H1 (cell line): ENCODE results near the gene ABCC6. TPM values are rescaled to one million over a fixed set of nuclear protein-coding genes. Genes with fewer than 3 reads are reported as not detected.
"Not testable (repeated sequence)": the region's sequence is repeated elsewhere in the genome, so short reads cannot be mapped to it uniquely, and the experiment has no call there.

ENCODE experiments used
- CTCF ChIA-PET: fragments of 300-600 bp; sonication (Branson Sonifier 250); formaldehyde crosslinking; loops from one replicate; lab custom pipeline; 2021; ENCODE audit not compliant: partially characterized antibody; lab: Charles Lee
- POLR2A ChIA-PET: fragments of 300-600 bp; sonication (Branson Sonifier 250); formaldehyde crosslinking; loops from one replicate; lab custom pipeline; 2021; ENCODE audit warnings: inconsistent platforms; ENCODE audit not compliant: partially characterized antibody; lab: Charles Lee
- DNase-seq, 2 experiments: peaks; one replicate each; pipeline versions ENCODE4 v3.0.0 to v3.0.0-alpha.2; 2010 to 2022; ENCODE audit warnings: low spot score in 2 of 2, low read depth in 1 of 2, mixed read lengths in 1 of 2
- FAIRE-seq: peaks from 2 replicates; lab custom pipeline; 2011; peaks lifted over from hg19 to GRCh38; lab: Jason Lieb, UNC
- H2AFZ ChIP-seq: 2 replicates; pipeline ENCODE4 v1.8.1; 2012; ENCODE audit warnings: low read length, inconsistent platforms
- H2AK5ac ChIP-seq: 2 replicates; pipeline ENCODE4 v1.6.1; 2013; ENCODE audit warnings: low read depth, low read length
- H2BK120ac ChIP-seq: replicated peaks from 2 replicates; pipeline ENCODE3; 2013; ENCODE audit warnings: low read depth, low read length, inconsistent platforms
- H2BK12ac ChIP-seq: 2 replicates; pipeline ENCODE4 v1.6.1; 2013; ENCODE audit warnings: low read depth, low read length
- H2BK15ac ChIP-seq: 2 replicates; pipeline ENCODE4 v1.6.1; 2013; ENCODE audit warnings: low read length
- H2BK20ac ChIP-seq: 2 replicates; pipeline ENCODE4 v1.6.1; 2013; ENCODE audit warnings: low read length
- H2BK5ac ChIP-seq: 2 replicates; pipeline ENCODE4 v1.6.1; 2013; ENCODE audit warnings: low read depth, low read length
- H3K14ac ChIP-seq: 2 replicates; pipeline ENCODE4 v1.6.1; 2013; ENCODE audit warnings: inconsistent platforms; ENCODE audit not compliant: insufficient read length
- H3K18ac ChIP-seq: 2 replicates; pipeline ENCODE4 v1.6.1; 2013; ENCODE audit warnings: low read length; ENCODE audit errors: extremely low read depth
- H3K23ac ChIP-seq: 2 replicates; pipeline ENCODE4 v1.6.1; 2013; ENCODE audit warnings: inconsistent platforms; ENCODE audit not compliant: insufficient read length
- H3K23me2 ChIP-seq: 2 replicates; pipeline ENCODE4 v1.6.1; 2013; ENCODE audit warnings: low read depth, low read length
- H3K27ac ChIP-seq: 2 replicates; pipeline ENCODE4 v1.6.1; 2011; ENCODE audit warnings: low read depth, low read length, inconsistent platforms
- H3K27me3 ChIP-seq, 4 experiments: replicated peaks in 1 of 4; 1 replicate in 1 of 4; 2 replicates in 3 of 4; pipeline versions ENCODE4 v1.6.1 to v1.8.1; 2011 to 2013; ENCODE audit warnings: low read length in 3 of 4, mild to moderate bottlenecking in 3 of 4, inconsistent platforms in 2 of 4, mixed read lengths in 2 of 4, moderate library complexity in 1 of 4; ENCODE audit not compliant: control insufficient read depth in 3 of 4, insufficient read depth in 3 of 4; ENCODE audit errors: extremely low read depth in 1 of 4
- H3K36me3 ChIP-seq, 4 experiments: 2 replicates each; pipeline versions ENCODE4 v1.6.1 to v1.8.1; 2011 to 2013; ENCODE audit warnings: mild to moderate bottlenecking in 4 of 4, low read length in 3 of 4, moderate library complexity in 2 of 4, control low read depth in 1 of 4, inconsistent platforms in 1 of 4; ENCODE audit not compliant: insufficient read depth in 4 of 4, control insufficient read depth in 2 of 4
- H3K4ac ChIP-seq: replicated peaks from 2 replicates; pipeline ENCODE3; 2013; ENCODE audit warnings: low read length, low read depth, mixed read lengths, inconsistent platforms; ENCODE audit not compliant: insufficient read length
- H3K4me1 ChIP-seq, 4 experiments: replicated peaks in 1 of 4; 1 replicate in 1 of 4; 2 replicates in 3 of 4; pipeline versions ENCODE4 v1.6.1 to v1.8.1; 2011 to 2013; ENCODE audit warnings: low read length in 3 of 4, inconsistent platforms in 2 of 4, mixed read lengths in 1 of 4; ENCODE audit not compliant: insufficient read depth in 4 of 4, control insufficient read depth in 3 of 4
- H3K4me2 ChIP-seq, 2 experiments: 2 replicates each; pipeline versions ENCODE4 v1.6.1 to v1.8.1; 2011 to 2013; ENCODE audit warnings: low read depth in 2 of 2, low read length in 2 of 2, control low read depth in 1 of 2, inconsistent platforms in 1 of 2, mild to moderate bottlenecking in 1 of 2; ENCODE audit not compliant: insufficient read depth in 1 of 2
- H3K4me3 ChIP-seq, 4 experiments: fragments of 200-600, 300-600 bp in 1 of 4; sonication (generic), shearing (Covaris generic), sonication (Bioruptor Twin) in 1 of 4; 2 replicates each; pipeline versions ENCODE4 v1.5.1 to v1.8.1; 2011 to 2016; ENCODE audit warnings: low read length in 4 of 4, low read depth in 3 of 4, control low read depth in 2 of 4, inconsistent platforms in 2 of 4, mild to moderate bottlenecking in 2 of 4, mixed read lengths in 1 of 4, moderate library complexity in 1 of 4; ENCODE audit not compliant: insufficient read depth in 2 of 4; ENCODE audit errors: extremely low read depth in 1 of 4
- H3K56ac ChIP-seq: replicated peaks from 2 replicates; pipeline ENCODE3; 2013; ENCODE audit warnings: low read depth, mild to moderate bottlenecking, mixed read lengths, low read length, inconsistent platforms; ENCODE audit not compliant: insufficient read length
- H3K79me1 ChIP-seq: 2 replicates; pipeline ENCODE4 v1.6.1; 2013; ENCODE audit warnings: low read depth, low read length, control low read depth
- H3K79me2 ChIP-seq, 2 experiments: 2 replicates each; pipeline versions ENCODE4 v1.6.1 to v1.8.1; 2012 to 2013; ENCODE audit warnings: low read length in 2 of 2, mild to moderate bottlenecking in 2 of 2, inconsistent platforms in 1 of 2; ENCODE audit not compliant: insufficient read depth in 2 of 2, control insufficient read depth in 1 of 2
- H3K9ac ChIP-seq, 4 experiments: replicated peaks in 1 of 4; 1 replicate in 1 of 4; 2 replicates in 3 of 4; pipeline versions ENCODE4 v1.6.1 to v1.8.1; 2011 to 2013; ENCODE audit warnings: low read depth in 3 of 4, low read length in 3 of 4, control low read depth in 2 of 4, mild to moderate bottlenecking in 2 of 4, moderate library complexity in 2 of 4, inconsistent platforms in 1 of 4; ENCODE audit errors: extremely low read depth in 1 of 4
- H3K9me3 ChIP-seq, 2 experiments: 2 replicates each; pipeline versions ENCODE4 v1.6.1 to v1.8.1; 2012 to 2013; ENCODE audit warnings: mild to moderate bottlenecking in 2 of 2, moderate library complexity in 2 of 2, control low read depth in 1 of 2, inconsistent platforms in 1 of 2, low read depth in 1 of 2, low read length in 1 of 2, mixed read lengths in 1 of 2; ENCODE audit not compliant: insufficient read depth in 2 of 2
- H4K20me1 ChIP-seq, 2 experiments: replicated peaks in 1 of 2; 2 replicates each; pipeline versions ENCODE3 to v1.8.1; 2011 to 2013; ENCODE audit warnings: inconsistent platforms in 2 of 2, low read length in 2 of 2, mild to moderate bottlenecking in 1 of 2; ENCODE audit not compliant: insufficient read depth in 2 of 2, control insufficient read depth in 1 of 2
- H4K5ac ChIP-seq: 2 replicates; pipeline ENCODE4 v1.6.1; 2013; ENCODE audit warnings: low read length, low read depth, mixed read lengths, inconsistent platforms; ENCODE audit not compliant: insufficient read length
- H4K8ac ChIP-seq: 2 replicates; pipeline ENCODE4 v1.8.0; 2013; ENCODE audit warnings: mild to moderate bottlenecking, moderate library complexity, low read length, inconsistent platforms; ENCODE audit not compliant: insufficient read depth; ENCODE audit errors: extremely low read depth
- H4K91ac ChIP-seq: replicated peaks from 2 replicates; pipeline ENCODE3; 2013; ENCODE audit warnings: low read length, mixed read lengths, inconsistent platforms; ENCODE audit not compliant: insufficient read length
- ASH2L ChIP-seq: fragments of 200-600, 300-600 bp; sonication (generic); IDR thresholded peaks from one replicate; pipeline ENCODE4 v1.7.1; 2017; ENCODE audit warnings: low read length
- NRF1 ChIP-seq: IDR thresholded peaks from 2 replicates; pipeline ENCODE4 v1.6.1; 2011; ENCODE audit warnings: mild to moderate bottlenecking, low read depth, low read length, improper control_type of control experiment
- WGBS, 2 experiments: shearing (Covaris generic) in 1 of 2; methylation state at CpG; one replicate each; pipeline versions ENCODE4 v1.1.6 to v1.1.7; 2013 to 2015; ENCODE audit warnings: low lambda C conversion rate in 2 of 2, mixed read lengths in 2 of 2, inconsistent platforms in 1 of 2, low coverage in 1 of 2, missing lambda C conversion rate in 1 of 2; ENCODE audit not compliant: insufficient replicate concordance in 2 of 2, insufficient coverage in 1 of 2, insufficient read length in 1 of 2; ENCODE audit errors: extremely low coverage in 1 of 2, missing lambda C conversion rate in 1 of 2; 5-methylcytosine and 5-hydroxymethylcytosine counted together
- polyA plus RNA-seq, 7 experiments: library from polyadenylated mRNA; depleted of rRNA in 3 of 7; stranded (reverse) in 5 of 7; unstranded in 2 of 7; fragments of >200 nt in 5 of 7; fragments of 200-250 nt in 2 of 7; gene quantifications; 1 replicate in 5 of 7; 2 replicates in 1 of 7; 4 replicates in 1 of 7; pipeline versions ENCODE4 v1.2.1 to v1.2.3, GENCODE V29; 2011 to 2013; ENCODE audit warnings: missing spikeins in 2 of 7, mixed read lengths in 2 of 7
- total RNA-seq: library from RNA; stranded (reverse); fragmentation: NEBNext Ultra II Directional; extraction: Animal tissue kit (Norgen Biotek cat#: 25700); gene quantifications from 2 replicates; pipeline ENCODE4 v1.2.1, GENCODE V29; 2021

Gene ABCC6
- total and polyA plus RNA-seq, 2 of the 8 experiments (the other 6 are each of a cell fraction or from before 2014, with no cell fraction given), result 1.6 to 1.8 TPM

- TF ChIP-seq NRF1, result no peak
- TF ChIP-seq ASH2L, result no peak
- TF ChIP-seq, all 59 proteins: peak for 0
Measured at GRCh38 chr16:16191493-16192167, 31.7 kb downstream of the ABCC6 start (continued).

GRCh38 chr16:16190966-16191365 is 32.3 kb downstream of the ABCC6 start:
- H3K14ac ChIP-seq, result not testable (repeated sequence)

More at GRCh38 chr16:16190966-16191365, 32.3 kb downstream of the ABCC6 start:
- not testable (repeated sequence) for H3K4ac ChIP-seq, H3K79me1 ChIP-seq, H3K79me2 ChIP-seq, H3K23me2 ChIP-seq, H2BK120ac ChIP-seq, H2BK20ac ChIP-seq, H3K23ac ChIP-seq, H3K56ac ChIP-seq, H3K9me3 ChIP-seq, H4K20me1 ChIP-seq, H3K27me3 ChIP-seq, H3K4me1 ChIP-seq, FAIRE-seq, H3K4me2 ChIP-seq, H3K27ac ChIP-seq, H2BK5ac ChIP-seq, H4K91ac ChIP-seq, H2AFZ ChIP-seq, H2BK15ac ChIP-seq, H2AK5ac ChIP-seq, H2BK12ac ChIP-seq, DNase-seq, H4K5ac ChIP-seq, H3K9ac ChIP-seq, H4K8ac ChIP-seq, H3K36me3 ChIP-seq, H3K4me3 ChIP-seq, H3K18ac ChIP-seq
- POLR2A ChIA-PET, result interaction anchor here (1.2 kb wide), 1 partner anchor 305 kb away, joined by 3 read pairs; no protein-coding TSS in a partner anchor
- 100% methylated on average over 3 of the region's 12 CpGs; no CpG with 5 or more reads in 1 of the 2 experiments for WGBS, 2 experiments
- CTCF ChIA-PET, result interaction anchor here (0.6 kb wide), 1 partner anchor 350 kb away, joined by 3 read pairs; no protein-coding TSS in a partner anchor
